Mammary epithelial cell (primary cell): ENCODE measurements around the gene P2RY11.

Experiments
- CTCF ChIP-seq, 2 donors: IDR thresholded peaks in 1 of 2; conservative IDR thresholded peaks in 1 of 2; 2 replicates each; pipeline ENCODE4 v1.5.1; 2011 to 2012; ENCODE audit warnings: inconsistent platforms in 2 of 2, low read length in 2 of 2, mild to moderate bottlenecking in 2 of 2, control low read depth in 1 of 2, low read depth in 1 of 2; ENCODE audit not compliant: insufficient read depth in 1 of 2; ENCODE audit errors: extremely low read depth in 1 of 2
- EZH2 ChIP-seq: IDR thresholded peaks from 2 replicates; pipeline ENCODE4 v1.6.1; 2012; ENCODE audit warnings: low read length, inconsistent platforms, borderline replicate concordance

- TF ChIP-seq CTCF (conservative IDR thresholded peaks at IDR 0.05 in 1 of 2, IDR thresholded peaks at IDR 0.05 in 1 of 2; ENCODE audit: extremely low read depth in 1 of 2, insufficient read depth in 1 of 2, low read depth in 1 of 2, low read length in 2 of 2) (no peak), EZH2 (no peak)
Observed at GRCh38 chr19:10085641-10086590, 25.6 kb upstream of the P2RY11 start, which contains the start of gene SHFL.
